OCI-M2 (cell line): Measurements from ENCODE around the gene SHC2.

Experiments used
- DNase-seq: peaks from one replicate; lab custom pipeline; 2025; ENCODE audit not compliant: unreplicated experiment; lab: John Stamatoyannopoulos, UW

The SHC2 gene

GRCh38 chr19:376111-376470, 84.7 kb downstream of the SHC2 start:
- no peak for DNase-seq

- no peak for DNase-seq
These were observed 85.3 kb downstream of the SHC2 start for GRCh38 chr19:375395-376110.

GRCh38 chr19:374886-375235, 86.0 kb downstream of the SHC2 start:
- no peak for DNase-seq

GRCh38 chr19:374183-374885, 86.5 kb downstream of the SHC2 start:
- no peak for DNase-seq

GRCh38 chr19:373391-374182, 87.2 kb downstream of the SHC2 start:
- no peak for DNase-seq

DNA sequence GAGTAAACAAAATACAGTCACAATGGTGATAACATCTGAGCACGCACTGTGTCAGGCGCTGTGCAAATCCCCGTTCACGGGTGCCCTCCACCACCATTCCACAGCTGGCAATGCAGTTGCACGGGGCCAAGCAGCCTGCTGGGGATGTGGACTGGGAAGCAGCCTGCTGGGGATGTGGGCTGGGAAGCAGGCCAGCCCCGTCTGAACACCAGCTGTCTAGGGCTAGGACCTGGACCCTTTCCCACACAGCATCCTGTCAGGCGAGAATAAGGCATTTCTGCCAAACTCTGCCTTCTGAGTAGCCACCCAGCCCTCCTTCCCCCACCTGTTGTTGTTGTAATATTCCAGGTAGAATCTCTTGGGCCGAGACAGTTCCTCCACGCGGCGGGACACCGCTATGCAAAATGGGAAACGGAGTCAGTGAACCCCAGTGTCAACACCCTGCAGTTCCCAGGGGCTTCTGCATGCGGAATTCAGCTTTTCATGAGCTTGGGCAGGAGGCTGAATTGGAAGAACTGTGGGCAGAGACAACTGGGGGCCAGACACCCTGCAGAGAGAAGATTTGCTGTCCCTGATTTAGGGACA, 88.4 kb downstream of the SHC2 start:
- DNase-seq = no peak

GRCh38 chr19:371501-372168, 89.2 kb downstream of the SHC2 start:
- no peak for DNase-seq

GRCh38 chr19:370641-371330, 90.0 kb downstream of the SHC2 start:
- DNase-seq = no peak

DNA sequence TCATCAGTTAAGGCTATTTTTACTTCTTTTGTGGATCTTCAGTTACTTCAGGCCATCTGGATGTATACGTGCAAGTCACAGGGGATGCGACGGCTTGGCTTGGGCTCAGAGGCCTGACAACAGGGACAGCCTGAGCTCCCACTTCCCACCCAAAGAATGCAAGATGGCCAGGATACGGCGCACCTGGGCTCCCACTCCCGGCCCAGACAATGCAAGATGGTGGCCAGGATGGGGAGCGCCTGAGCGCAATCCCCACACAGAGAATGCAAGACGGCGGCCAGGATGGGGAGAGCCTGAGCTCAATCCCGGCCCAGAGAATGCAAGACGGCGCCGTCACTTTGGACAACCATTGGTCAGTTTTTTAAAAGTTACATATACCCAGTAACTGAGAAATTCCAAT, 91.0 kb downstream of the SHC2 start:
- DNase-seq = no peak

DNA sequence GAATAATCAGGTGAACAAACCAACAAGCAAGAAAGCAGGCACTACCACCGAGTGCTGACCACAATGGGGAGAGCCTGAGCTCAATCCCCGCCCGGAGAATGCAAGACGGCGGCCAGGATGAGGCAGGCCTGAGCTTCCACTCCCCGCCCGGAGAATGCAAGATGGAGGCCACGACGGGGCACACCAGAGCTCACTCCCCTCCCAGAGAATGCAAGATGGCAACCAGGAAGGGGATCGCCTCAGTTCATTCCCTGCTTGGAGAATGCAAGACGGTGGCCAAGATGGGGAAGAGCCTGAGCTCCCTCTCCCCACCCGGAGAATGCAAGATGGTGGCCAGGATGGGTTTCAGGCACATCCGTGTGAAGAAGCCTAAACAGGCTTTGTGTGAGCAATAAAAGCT, 91.6 kb downstream of the SHC2 start:
- DNase-seq = no peak

GRCh38 chr19:368630-369024, 92.2 kb downstream of the SHC2 start:
- DNase-seq = no peak

- DNase-seq = no peak
These were observed 92.7 kb downstream of the SHC2 start for GRCh38 chr19:367963-368629.

GRCh38 chr19:367561-367960, 93.3 kb downstream of the SHC2 start:
- DNase-seq = no peak

- DNase-seq = no peak
These were observed 93.9 kb downstream of the SHC2 start for GRCh38 chr19:366951-367350.
